GM12878 (cell line): ENCODE data around the gene FAM151A. TPM values are rescaled to one million over a fixed set of nuclear protein-coding genes. Genes with fewer than 3 reads are reported as not detected.

Source experiments
- ATAC-seq: fragments of 200-7000 bp; cut with Tn5 transposase; 3 replicates; pipeline ENCODE4 v1.9.1; 2020; ENCODE audit warnings: mild to moderate bottlenecking, moderate library complexity
- BruUV-seq: library from RNA; stranded (reverse); fragments of 400-500 nt; replicated peaks from 2 replicates; lab custom pipeline; 2021; lab: Mats Ljungman, UMichigan
- CTCF ChIA-PET: fragments of 300-600 bp; sonication (Branson Sonifier 250); formaldehyde crosslinking; extraction: SDS; loops from one replicate; lab custom pipeline; 2021; ENCODE audit warnings: inconsistent platforms; lab: Yijun Ruan, JAX
- POLR2A ChIA-PET: fragments of 350-600 bp; formaldehyde crosslinking; extraction: SDS; loops from one replicate; lab custom pipeline; 2021; ENCODE audit warnings: inconsistent platforms; lab: Charles Lee
- RAD21 ChIA-PET: fragments of 300-600 bp; sonication (Branson Sonifier 250); formaldehyde crosslinking; loops from one replicate; lab custom pipeline; 2023; ENCODE audit warnings: antibody characterized with exemption; ENCODE audit not compliant: unreplicated experiment; lab: Charles Lee
- SMC1A ChIA-PET: fragments of 300-600 bp; sonication (Branson Sonifier 250); formaldehyde crosslinking; loops from one replicate; lab custom pipeline; 2023; ENCODE audit not compliant: unreplicated experiment, uncharacterized antibody; lab: Charles Lee
- DNase-seq: peaks from one replicate; pipeline ENCODE4 v3.0.0-alpha.2; 2011; ENCODE audit warnings: low read depth, low spot score
- FAIRE-seq: peaks from 3 replicates; lab custom pipeline; 2011; peaks lifted over from hg19 to GRCh38; lab: Jason Lieb, UNC
- H2AFZ ChIP-seq: 2 replicates; pipeline ENCODE4 v1.6.0; 2011; ENCODE audit warnings: low read depth, low read length, control low read depth; ENCODE audit not compliant: control insufficient read depth
- H3K27ac ChIP-seq: 2 replicates; pipeline ENCODE4 v1.5.1; 2011; ENCODE audit warnings: control low read depth; ENCODE audit not compliant: control insufficient read depth, insufficient read depth
- H3K27me3 ChIP-seq, 2 experiments: replicated peaks in 1 of 2; 2 replicates each; pipeline versions ENCODE4 v1.6.0 to v1.6.1; 2011; ENCODE audit warnings: low read length in 1 of 2; ENCODE audit not compliant: control insufficient read depth in 2 of 2, insufficient read depth in 2 of 2
- H3K36me3 ChIP-seq, 2 experiments: 2 replicates each; pipeline ENCODE4 v1.5.1; 2011; ENCODE audit warnings: low read length in 1 of 2; ENCODE audit not compliant: control insufficient read depth in 2 of 2, insufficient read depth in 2 of 2
- H3K4me1 ChIP-seq: 2 replicates; pipeline ENCODE4 v1.6.1; 2011; ENCODE audit warnings: mild to moderate bottlenecking, low read length, moderate library complexity, mixed read lengths; ENCODE audit not compliant: control insufficient read depth, insufficient read depth
- H3K4me2 ChIP-seq: 2 replicates; pipeline ENCODE4 v1.6.0; 2011; ENCODE audit warnings: control low read depth; ENCODE audit not compliant: control insufficient read depth, insufficient read depth
- H3K4me3 ChIP-seq: fragments of 200-600 bp; sonication (generic); 2 replicates; pipeline ENCODE4 v1.5.1; 2016
- H3K79me2 ChIP-seq: 2 replicates; pipeline ENCODE4 v1.6.0; 2011; ENCODE audit warnings: low read length; ENCODE audit not compliant: control insufficient read depth, insufficient read depth
- H3K9ac ChIP-seq: 2 replicates; pipeline ENCODE4 v1.8.0; 2011; ENCODE audit warnings: low read length, control low read depth, mixed read lengths; ENCODE audit not compliant: control insufficient read depth, insufficient read depth
- H3K9me3 ChIP-seq: replicated peaks from 3 replicates; pipeline ENCODE4 v1.5.1; 2011; ENCODE audit warnings: mild to moderate bottlenecking, low read length; ENCODE audit not compliant: control insufficient read depth, insufficient read depth
- H4K20me1 ChIP-seq: 2 replicates; pipeline ENCODE4 v1.6.0; 2011; ENCODE audit not compliant: control insufficient read depth, insufficient read depth
- CTCF ChIP-seq, 3 experiments: IDR thresholded peaks in 2 of 3; conservative IDR thresholded peaks in 1 of 3; 2 replicates each; pipeline ENCODE4 v1.5.1; 2011; ENCODE audit warnings: low read depth in 3 of 3, low read length in 3 of 3, mild to moderate bottlenecking in 3 of 3, control low read depth in 2 of 3, moderate library complexity in 2 of 3, inconsistent platforms in 1 of 3, mixed read lengths in 1 of 3; ENCODE audit not compliant: control insufficient read depth in 2 of 3, insufficient read depth in 1 of 3; ENCODE audit errors: extremely low read depth in 1 of 3
- FOS ChIP-seq: IDR thresholded peaks from 3 replicates; pipeline ENCODE4 v1.6.1; 2011; ENCODE audit warnings: borderline replicate concordance; ENCODE audit not compliant: insufficient read length; ENCODE audit errors: extremely low read depth
- MLLT1 ChIP-seq: fragments of 450-650 bp; IDR thresholded peaks from 2 replicates; pipeline ENCODE4 v1.6.1; 2016; ENCODE audit warnings: mild to moderate bottlenecking
- RAD21 ChIP-seq: IDR thresholded peaks from 2 replicates; pipeline ENCODE4 v1.6.1; 2011; ENCODE audit warnings: mild to moderate bottlenecking, low read depth, low read length, moderate library complexity; ENCODE audit not compliant: insufficient read depth
- SMC3 ChIP-seq: IDR thresholded peaks from 2 replicates; pipeline ENCODE4 v1.6.1; 2011; ENCODE audit warnings: low read length, improper control_type of control experiment, borderline replicate concordance
- SPI1 ChIP-seq: IDR thresholded peaks from 2 replicates; pipeline ENCODE4 v1.6.1; 2011; ENCODE audit warnings: low read depth, mild to moderate bottlenecking, low read length, moderate library complexity, borderline replicate concordance; ENCODE audit not compliant: insufficient read depth
- YBX1 ChIP-seq: fragments of 450-650 bp; IDR thresholded peaks from 2 replicates; pipeline ENCODE4 v1.6.1; 2016; ENCODE audit warnings: antibody characterized with exemption
- ZNF217 ChIP-seq: fragments of 450-650 bp; IDR thresholded peaks from 2 replicates; pipeline ENCODE4 v1.6.1; 2017; ENCODE audit warnings: antibody characterized with exemption, mild to moderate bottlenecking
- WGBS: methylation state at CpG from one replicate; pipeline ENCODE4 v1.1.6; 2016; ENCODE audit warnings: low lambda C conversion rate; ENCODE audit not compliant: insufficient replicate concordance, insufficient coverage; ENCODE audit errors: missing lambda C conversion rate; 5-methylcytosine and 5-hydroxymethylcytosine counted together
- in situ Hi-C: fragments of 300-500 bp; cut with MboI; formaldehyde crosslinking; loops from 9 replicates; pipeline ENCODE4 v1.14.3; 2018; ENCODE audit warnings: mixed read lengths
- intact Hi-C: fragments of 100-400 bp; cut with micrococcal nuclease; formaldehyde crosslinking; loops from one replicate; pipeline ENCODE4 v1.14.2; 2022; ENCODE audit not compliant: unreplicated experiment
- polyA plus RNA-seq, 11 experiments: library from polyadenylated mRNA; depleted of rRNA in 4 of 11; unstranded in 6 of 11; stranded (reverse) in 5 of 11; fragments of >200 nt; fragmentation: Nextera tagmentation in 4 of 11; fragmentation: Illumina TruSeq in 1 of 11; extraction: Ambion mirVana in 4 of 11; extraction: Trizol in 1 of 11; gene quantifications; 1 replicate in 1 of 11; 2 replicates in 10 of 11; pipeline versions ENCODE4 v1.2.1 to v1.2.3, GENCODE V29; 2011 to 2016; ENCODE audit warnings: inconsistent platforms in 2 of 11, missing spikeins in 2 of 11, low read depth in 1 of 11
- total RNA-seq, 4 experiments: library from RNA; depleted of rRNA in 3 of 4; stranded (reverse); fragments of >200 nt in 3 of 4; fragmentation: Illumina TruSeq in 1 of 4; extraction: Trizol in 1 of 4; gene quantifications; 2 replicates each; pipeline versions ENCODE4 v1.2.1 to v1.2.3, GENCODE V29; 2013 to 2021
- TF ChIP-seq, protein P1 (sequence below): IDR thresholded peaks from 2 replicates; pipeline ENCODE4 v1.6.1; 2012; ENCODE audit warnings: low read depth, low read length, improper control_type of control experiment

FAM151A gene
- total and polyA plus RNA-seq, 10 of the 15 experiments (the other 5 are each of a cell fraction or from before 2014, with no cell fraction given), result 0.09 to 0.34 (median 0.14) TPM; not detected in 5

- H4K20me1 ChIP-seq, result no peaks in the 10 kb centered on the region
- H3K9ac ChIP-seq, result no peak overlapping the region
- DNase-seq, result no peak
- ChIA-PET SMC1A (interaction anchor here (1.4 kb wide), 1 partner anchor 167 kb away, joined by 3 read pairs; no protein-coding TSS in a partner anchor), CTCF (interaction anchor here (1.3 to 1.4 kb wide), 2 partner anchors 164 to 174 kb away, joined by 3 to 4 read pairs; no protein-coding TSS in a partner anchor), RAD21 (interaction anchor here (0.6 kb wide), 1 partner anchor 36 kb away, joined by 3 read pairs; no protein-coding TSS in a partner anchor), POLR2A (no interaction called here)
- H3K79me2 ChIP-seq, result no peaks in the 10 kb centered on the region
- in situ Hi-C loops, result no loop called here
- no peak for TF ChIP-seq MLLT1
- TF ChIP-seq, protein P1, sequence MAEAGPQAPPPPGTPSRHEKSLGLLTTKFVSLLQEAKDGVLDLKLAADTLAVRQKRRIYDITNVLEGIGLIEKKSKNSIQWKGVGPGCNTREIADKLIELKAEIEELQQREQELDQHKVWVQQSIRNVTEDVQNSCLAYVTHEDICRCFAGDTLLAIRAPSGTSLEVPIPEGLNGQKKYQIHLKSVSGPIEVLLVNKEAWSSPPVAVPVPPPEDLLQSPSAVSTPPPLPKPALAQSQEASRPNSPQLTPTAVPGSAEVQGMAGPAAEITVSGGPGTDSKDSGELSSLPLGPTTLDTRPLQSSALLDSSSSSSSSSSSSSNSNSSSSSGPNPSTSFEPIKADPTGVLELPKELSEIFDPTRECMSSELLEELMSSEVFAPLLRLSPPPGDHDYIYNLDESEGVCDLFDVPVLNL, result no peak
- TF ChIP-seq SMC3, result peak; percentile 10; the same call in 1 of the 2 replicates
- no peak for TF ChIP-seq ZNF217
- TF ChIP-seq FOS, result no peak
- no peak for TF ChIP-seq SPI1
- TF ChIP-seq CTCF (IDR thresholded peaks at IDR 0.05 in 2 of 3, conservative IDR thresholded peaks at IDR 0.05 in 1 of 3; ENCODE audit: control insufficient read depth in 2 of 3, extremely low read depth in 1 of 3, insufficient read depth in 1 of 3, low read depth in 3 of 3, low read length in 3 of 3), result peak in 1 of 3 experiments; percentile 23; a peak in 1 of 6 replicates
- TF ChIP-seq YBX1, result no peak
- peak; percentile 38 for TF ChIP-seq RAD21
- no peak overlapping the region for H3K27ac ChIP-seq
- ATAC-seq, result no peak
- H3K4me3 ChIP-seq, result no peak overlapping the region
- BruUV-seq, result no TSS peak
- no peak overlapping the region for H3K4me2 ChIP-seq
- intact Hi-C loops, result no loop called here
- H3K9me3 ChIP-seq, result peaks cover 1% of the 10 kb centered on the region; the same call in 1 of the 3 replicates
- H3K27me3 ChIP-seq, result no peaks in the 10 kb centered on the region
- H2AFZ ChIP-seq, result no peak overlapping the region
- H3K4me1 ChIP-seq, result no peaks in the 10 kb centered on the region
- no peaks in the 10 kb centered on the region for H3K36me3 ChIP-seq
- FAIRE-seq, result no peak
- 21% methylated on average over 4 of the region's 4 CpGs for WGBS
Measured at GRCh38 chr1:54663725-54664124, 40.4 kb upstream of the FAM151A start.
